Spleen (tissue), 7 donors: ENCODE measurements around the gene ZAR1L.

ENCODE experiments used
- POLR2A ChIP-seq, 3 donors: fragments of 450-650 bp; IDR thresholded peaks; one replicate each; pipeline ENCODE4 v1.5.1; 2017; ENCODE audit warnings: antibody characterized with exemption in 3 of 3, mild to moderate bottlenecking in 1 of 3
- POLR2AphosphoS5 ChIP-seq, 3 donors: sonication (generic); formaldehyde crosslinking; IDR thresholded peaks; one replicate each; pipeline ENCODE4 v1.5.1; 2017; ENCODE audit warnings: antibody characterized with exemption in 3 of 3
- TF ChIP-seq, protein P1 (sequence below), 11 experiments: fragments of 200-600 bp in 7 of 11; fragments of 450-650 bp in 4 of 11; sonication (generic) in 4 of 11; IDR thresholded peaks in 8 of 11; conservative IDR thresholded peaks in 3 of 11; 1 replicate in 7 of 11; 2 replicates in 4 of 11; pipeline versions ENCODE4 v1.4.0 to v1.8.0; 2016 to 2021; ENCODE audit warnings: antibody characterized with exemption in 11 of 11, inconsistent platforms in 4 of 11, mild to moderate bottlenecking in 1 of 11
- donor health status: DM: no; HTN: no; CAD: no; lungs with moderate emphysema.
- donor health status: DM: no; HTN: no; CAD: no.
- donor health status: DM: no; HTN: no; CAD: no.

GRCh38 chr13:32261567-32261966 lies 53.6 kb downstream of the ZAR1L start:
- TF ChIP-seq, protein P1, sequence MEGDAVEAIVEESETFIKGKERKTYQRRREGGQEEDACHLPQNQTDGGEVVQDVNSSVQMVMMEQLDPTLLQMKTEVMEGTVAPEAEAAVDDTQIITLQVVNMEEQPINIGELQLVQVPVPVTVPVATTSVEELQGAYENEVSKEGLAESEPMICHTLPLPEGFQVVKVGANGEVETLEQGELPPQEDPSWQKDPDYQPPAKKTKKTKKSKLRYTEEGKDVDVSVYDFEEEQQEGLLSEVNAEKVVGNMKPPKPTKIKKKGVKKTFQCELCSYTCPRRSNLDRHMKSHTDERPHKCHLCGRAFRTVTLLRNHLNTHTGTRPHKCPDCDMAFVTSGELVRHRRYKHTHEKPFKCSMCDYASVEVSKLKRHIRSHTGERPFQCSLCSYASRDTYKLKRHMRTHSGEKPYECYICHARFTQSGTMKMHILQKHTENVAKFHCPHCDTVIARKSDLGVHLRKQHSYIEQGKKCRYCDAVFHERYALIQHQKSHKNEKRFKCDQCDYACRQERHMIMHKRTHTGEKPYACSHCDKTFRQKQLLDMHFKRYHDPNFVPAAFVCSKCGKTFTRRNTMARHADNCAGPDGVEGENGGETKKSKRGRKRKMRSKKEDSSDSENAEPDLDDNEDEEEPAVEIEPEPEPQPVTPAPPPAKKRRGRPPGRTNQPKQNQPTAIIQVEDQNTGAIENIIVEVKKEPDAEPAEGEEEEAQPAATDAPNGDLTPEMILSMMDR (IDR thresholded peaks at IDR 0.05 in 8 of 11, conservative IDR thresholded peaks at IDR 0.05 in 3 of 11) = no peak
- TF ChIP-seq POLR2AphosphoS5 (IDR thresholded peaks at IDR 0.05) (peak in 1 of 3 donors; percentile 25), POLR2A (IDR thresholded peaks at IDR 0.05) (no peak)
